ENCODE data around the gene CPNE9. TPM values are rescaled to one million over a fixed set of nuclear protein-coding genes. Genes with fewer than 3 reads are reported as not detected.

The CPNE9 gene
- total RNA-seq, 2 experiments from 2014 or later: 0.25 TPM; not detected in 1

- CTCF ChIA-PET: interaction anchor here (11.1 kb wide), 1 partner anchor 11 kb away, joined by 93 read pairs; the partner anchor contains the start of gene BRPF1
- H3K4me3 Mint-ChIP-seq: no peak overlapping the region
These were observed 42.7 kb downstream of the CPNE9 start for GRCh38 chr3:9746330-9746729.

GRCh38 chr3:9747267-9747666, 43.6 kb downstream of the CPNE9 start:
- H3K4me1 Mint-ChIP-seq: peaks cover 38% of the 10 kb centered on the region
- no peak overlapping the region for H3K27ac Mint-ChIP-seq
- no peak for DNase-seq
- ChIA-PET POLR2A (no interaction called here), CTCF (interaction anchor here (11.1 kb wide), 1 partner anchor 12 kb away, joined by 93 read pairs; the partner anchor contains the start of gene BRPF1)
- no peak overlapping the region for H3K4me3 Mint-ChIP-seq
- peaks cover 70% of the 10 kb centered on the region for H3K36me3 Mint-ChIP-seq (ENCODE audit: low read depth)
- H3K9me3 Mint-ChIP-seq: no peaks in the 10 kb centered on the region
- no peaks in the 10 kb centered on the region for H3K27me3 Mint-ChIP-seq

More at GRCh38 chr3:9746330-9746729, 42.7 kb downstream of the CPNE9 start:
- Mint-ChIP-seq H3K36me3 (ENCODE audit: low read depth) (peaks cover 68% of the 10 kb centered on the region), H3K27ac (no peak overlapping the region), H3K4me1 (peaks cover 29% of the 10 kb centered on the region), H3K9me3 (no peaks in the 10 kb centered on the region), H3K27me3 (no peaks in the 10 kb centered on the region)
- POLR2A ChIA-PET: no interaction called here
- DNase-seq: no peak

- Mint-ChIP-seq H3K4me1 (peaks cover 31% of the 10 kb centered on the region), H3K27me3 (no peaks in the 10 kb centered on the region), H3K27ac (no peak overlapping the region), H3K9me3 (no peaks in the 10 kb centered on the region), H3K36me3 (ENCODE audit: low read depth) (peaks cover 66% of the 10 kb centered on the region), H3K4me3 (no peak overlapping the region)
- POLR2A ChIA-PET: no interaction called here
- CTCF ChIA-PET: interaction anchor here (11.1 kb wide), 1 partner anchor 13 kb away, joined by 93 read pairs; the partner anchor contains the start of gene BRPF1
- DNase-seq: no peak
These were observed 44.4 kb downstream of the CPNE9 start for GRCh38 chr3:9748031-9748430.

GRCh38 chr3:9749296-9749644, 45.6 kb downstream of the CPNE9 start:
- Mint-ChIP-seq H3K4me1 (peaks cover 38% of the 10 kb centered on the region), H3K9me3 (no peaks in the 10 kb centered on the region), H3K27ac (peak overlapping the region; percentile 96), H3K36me3 (ENCODE audit: low read depth) (peaks cover 60% of the 10 kb centered on the region), H3K27me3 (no peaks in the 10 kb centered on the region), H3K4me3 (peak overlapping the region; percentile 94)
- ChIA-PET POLR2A (interaction anchor here (0.9 kb wide), 1 partner anchor 59 kb away, joined by 3 read pairs; no protein-coding TSS in a partner anchor), CTCF (interaction anchor here (0.8 to 11.1 kb wide), 2 partner anchors 14 to 43 kb away, joined by 3 to 93 read pairs; partner anchors contain the start of genes ARPC4, BRPF1 and TADA3)
- no peak for DNase-seq

GRCh38 chr3:9749645-9750555, 46.3 kb downstream of the CPNE9 start, which contains the start of gene OGG1:
Gene OGG1 (plus strand): TSS chr3:9749952. CDS start chr3:9750287, 335 bp downstream.
- Mint-ChIP-seq H3K27me3 (no peaks in the 10 kb centered on the region), H3K27ac (peak within 1 kb of the TSS; percentile 96), H3K4me3 (peak within 1 kb of the TSS; percentile 94), H3K9me3 (no peaks in the 10 kb centered on the region), H3K4me1 (peaks cover 44% of the 10 kb centered on the region), H3K36me3 (ENCODE audit: low read depth) (peaks cover 59% of the 10 kb centered on the region)
- CTCF ChIA-PET: interaction anchor here (0.8 to 11.1 kb wide), 3 partner anchors 13 to 43 kb away, joined by 3 to 93 read pairs (median 4); partner anchors contain the start of genes ARPC4, BRPF1 and TADA3
- POLR2A ChIA-PET: interaction anchor here (0.9 kb wide), 1 partner anchor 59 kb away, joined by 3 read pairs; no protein-coding TSS in a partner anchor
- DNase-seq: peak; percentile 98

GRCh38 chr3:9750556-9751411, 47.2 kb downstream of the CPNE9 start:
- POLR2A ChIA-PET: no interaction called here
- peak overlapping the region; percentile 94 for H3K4me3 Mint-ChIP-seq
- CTCF ChIA-PET: interaction anchor here (0.6 to 11.1 kb wide), 3 partner anchors 12 to 57 kb away, joined by 3 to 93 read pairs (median 4); partner anchors contain the start of gene BRPF1
- peaks cover 50% of the 10 kb centered on the region for H3K4me1 Mint-ChIP-seq
- no peaks in the 10 kb centered on the region for H3K9me3 Mint-ChIP-seq
- no peak for DNase-seq
- H3K27me3 Mint-ChIP-seq: no peaks in the 10 kb centered on the region
- H3K27ac Mint-ChIP-seq: peak overlapping the region; percentile 96
- H3K36me3 Mint-ChIP-seq (ENCODE audit: low read depth): peaks cover 63% of the 10 kb centered on the region

- Mint-ChIP-seq H3K9me3 (no peaks in the 10 kb centered on the region), H3K27me3 (no peaks in the 10 kb centered on the region), H3K4me3 (peak overlapping the region; percentile 12), H3K36me3 (ENCODE audit: low read depth) (peaks cover 56% of the 10 kb centered on the region), H3K4me1 (peaks cover 36% of the 10 kb centered on the region), H3K27ac (peak overlapping the region; percentile 17)
- ChIA-PET CTCF (interaction anchor here (1.0 to 2.0 kb wide), 4 partner anchors 8 to 14 kb away, joined by 4 to 5 read pairs (median 5); no protein-coding TSS in a partner anchor), POLR2A (no interaction called here)
- no peak for DNase-seq
These were observed 51.0 kb downstream of the CPNE9 start for GRCh38 chr3:9754678-9755077.

GRCh38 chr3:9757427-9757826, 53.8 kb downstream of the CPNE9 start:
- Mint-ChIP-seq H3K36me3 (ENCODE audit: low read depth) (peaks cover 51% of the 10 kb centered on the region), H3K4me1 (peaks cover 19% of the 10 kb centered on the region), H3K27ac (peak overlapping the region; percentile 41), H3K27me3 (no peaks in the 10 kb centered on the region), H3K9me3 (no peaks in the 10 kb centered on the region), H3K4me3 (no peak overlapping the region)
- DNase-seq: no peak
- CTCF ChIA-PET: no interaction called here
- POLR2A ChIA-PET: no interaction called here

- CTCF ChIA-PET: interaction anchor here (0.8 to 1.4 kb wide), 2 partner anchors 16 to 19 kb away, joined by 3 to 5 read pairs; no protein-coding TSS in a partner anchor
- no peaks in the 10 kb centered on the region for H3K27me3 Mint-ChIP-seq
- no peaks in the 10 kb centered on the region for H3K9me3 Mint-ChIP-seq
- no peaks in the 10 kb centered on the region for H3K4me1 Mint-ChIP-seq
- no peak overlapping the region for H3K27ac Mint-ChIP-seq
- H3K36me3 Mint-ChIP-seq (ENCODE audit: low read depth): peaks cover 39% of the 10 kb centered on the region
- DNase-seq: no peak
- POLR2A ChIA-PET: no interaction called here
- H3K4me3 Mint-ChIP-seq: no peak overlapping the region
These were observed 57.3 kb downstream of the CPNE9 start for GRCh38 chr3:9760779-9761505.

GRCh38 chr3:9761919-9762318, 58.3 kb downstream of the CPNE9 start:
- no peaks in the 10 kb centered on the region for H3K9me3 Mint-ChIP-seq
- CTCF ChIA-PET: interaction anchor here (0.6 kb wide), 1 partner anchor 19 kb away, joined by 3 read pairs; no protein-coding TSS in a partner anchor
- DNase-seq: no peak
- peaks cover 2% of the 10 kb centered on the region for H3K4me1 Mint-ChIP-seq
- peaks cover 32% of the 10 kb centered on the region for H3K36me3 Mint-ChIP-seq (ENCODE audit: low read depth)
- H3K4me3 Mint-ChIP-seq: no peak overlapping the region
- no peak overlapping the region for H3K27ac Mint-ChIP-seq
- POLR2A ChIA-PET: no interaction called here
- no peaks in the 10 kb centered on the region for H3K27me3 Mint-ChIP-seq

GRCh38 chr3:9762871-9763270, 59.2 kb downstream of the CPNE9 start:
- Mint-ChIP-seq H3K36me3 (ENCODE audit: low read depth) (peaks cover 27% of the 10 kb centered on the region), H3K27ac (no peak overlapping the region), H3K4me3 (no peak overlapping the region), H3K27me3 (no peaks in the 10 kb centered on the region), H3K9me3 (no peaks in the 10 kb centered on the region), H3K4me1 (peaks cover 11% of the 10 kb centered on the region)
- no peak for DNase-seq
- ChIA-PET POLR2A (no interaction called here), CTCF (interaction anchor here (1.2 to 1.3 kb wide), 4 partner anchors 9 to 12 kb away, joined by 3 to 5 read pairs (median 4); partner anchors contain the start of gene OGG1)

- Mint-ChIP-seq H3K27me3 (no peaks in the 10 kb centered on the region), H3K9me3 (no peaks in the 10 kb centered on the region), H3K36me3 (ENCODE audit: low read depth) (peaks cover 9% of the 10 kb centered on the region), H3K4me3 (no peak overlapping the region), H3K4me1 (peaks cover 36% of the 10 kb centered on the region), H3K27ac (no peak overlapping the region)
- DNase-seq: no peak
- ChIA-PET CTCF (interaction anchor here (1.1 kb wide), 1 partner anchor 14 kb away, joined by 5 read pairs; no protein-coding TSS in a partner anchor), POLR2A (no interaction called here)
These were observed 62.2 kb downstream of the CPNE9 start for GRCh38 chr3:9765865-9766264.
